Urinary bladder (tissue), 4 donors: Measurements from ENCODE around the gene SFXN1. TPM values are rescaled to one million over a fixed set of nuclear protein-coding genes. Genes with fewer than 3 reads are reported as not detected.

Experiments
- DNase-seq: peaks from one replicate; pipeline ENCODE4 v3.0.0-alpha.2; 2015; ENCODE audit errors: extremely low spot score
- H3K27ac ChIP-seq: one replicate; pipeline ENCODE4 v1.5.1; 2013; ENCODE audit warnings: low read depth, mild to moderate bottlenecking, moderate library complexity
- H3K36me3 ChIP-seq: one replicate; pipeline ENCODE4 v1.6.1; 2013; ENCODE audit warnings: mild to moderate bottlenecking, moderate library complexity; ENCODE audit not compliant: insufficient read depth
- H3K4me1 ChIP-seq: one replicate; pipeline ENCODE4 v1.6.1; 2013; ENCODE audit warnings: mild to moderate bottlenecking, moderate library complexity; ENCODE audit not compliant: insufficient read depth
- H3K4me3 ChIP-seq: one replicate; pipeline ENCODE4 v1.5.1; 2013; ENCODE audit warnings: low read depth, low read length
- WGBS: extraction: QIAGEN DNeasy Blood & Tissue Kit; methylation state at CpG from one replicate; pipeline ENCODE4 v1.1.7; 2013; 5-methylcytosine and 5-hydroxymethylcytosine counted together
- polyA plus RNA-seq: library from polyadenylated mRNA; stranded (reverse); fragments of 200-250 nt; gene quantifications from one replicate; pipeline ENCODE4 v1.2.3, GENCODE V29; 2013
- total RNA-seq: library from RNA; depleted of rRNA; stranded (reverse); fragments of >200 nt; gene quantifications from one replicate; pipeline ENCODE4 v1.2.3, GENCODE V29; 2014
- donor health status: healthy with polysubstance abuse.
- donor health status: healthy.

Gene SFXN1
- total and polyA plus RNA-seq, 2 donors: 14.3 to 36.5 TPM

- 69% methylated on average over 1 of the region's 1 CpG for WGBS
- no peak for DNase-seq
- H3K4me3 ChIP-seq: no peak overlapping the region
- H3K27ac ChIP-seq: no peak overlapping the region
- H3K36me3 ChIP-seq: no peaks in the 10 kb centered on the region
- H3K4me1 ChIP-seq: no peaks in the 10 kb centered on the region
Measured at GRCh38 chr5:175544108-175544511, 65.8 kb downstream of the SFXN1 start.

GRCh38 chr5:175544586-175544985, 66.2 kb downstream of the SFXN1 start:
- H3K27ac ChIP-seq: no peak overlapping the region
- H3K4me3 ChIP-seq: no peak overlapping the region
- no peaks in the 10 kb centered on the region for H3K4me1 ChIP-seq
- DNase-seq: no peak
- H3K36me3 ChIP-seq: no peaks in the 10 kb centered on the region
- WGBS: 88% methylated on average over 5 of the region's 5 CpGs

GRCh38 chr5:175547842-175548241, 69.5 kb downstream of the SFXN1 start:
- Histone ChIP-seq H3K36me3 (no peaks in the 10 kb centered on the region), H3K27ac (no peak overlapping the region), H3K4me1 (no peaks in the 10 kb centered on the region), H3K4me3 (no peak overlapping the region)
- no peak for DNase-seq

DNA sequence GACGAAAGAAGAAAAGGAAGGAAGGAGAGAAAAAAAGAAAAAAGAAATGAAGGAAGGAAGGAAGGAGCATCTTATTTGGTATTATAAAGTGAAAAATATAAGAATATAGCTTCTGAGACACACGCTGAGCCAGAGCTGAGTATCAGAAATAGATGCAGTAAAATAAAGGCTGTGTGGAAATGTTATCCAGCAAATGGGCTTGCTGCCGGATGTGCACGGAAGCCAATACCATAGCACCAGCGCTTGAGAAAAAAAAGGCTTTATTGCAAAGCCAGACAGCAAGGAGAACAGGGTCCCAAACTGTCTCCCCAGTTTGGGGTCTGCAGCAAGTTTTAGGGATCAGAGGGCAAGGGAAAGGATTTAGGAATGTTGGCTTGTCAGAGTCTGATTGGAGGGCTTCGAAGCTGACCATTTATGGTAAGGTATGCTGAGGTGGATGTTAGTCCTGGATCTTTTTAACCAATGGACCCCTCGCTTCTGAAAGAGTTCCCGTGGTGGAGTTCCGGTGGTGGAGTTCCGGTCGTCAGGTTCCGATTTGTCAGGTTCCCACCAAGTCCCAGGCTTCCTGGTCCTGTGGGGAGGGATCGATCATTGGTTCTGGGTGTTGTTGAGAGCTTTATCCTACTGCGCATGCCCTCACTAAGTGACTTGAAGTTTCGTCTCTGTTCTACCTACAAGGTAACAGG, 70.4 kb downstream of the SFXN1 start:
- Histone ChIP-seq H3K4me1 (no peaks in the 10 kb centered on the region), H3K36me3 (no peaks in the 10 kb centered on the region), H3K27ac (no peak overlapping the region), H3K4me3 (no peak overlapping the region)
- no peak for DNase-seq
- 57% methylated on average over 15 of the region's 15 CpGs for WGBS

DNA sequence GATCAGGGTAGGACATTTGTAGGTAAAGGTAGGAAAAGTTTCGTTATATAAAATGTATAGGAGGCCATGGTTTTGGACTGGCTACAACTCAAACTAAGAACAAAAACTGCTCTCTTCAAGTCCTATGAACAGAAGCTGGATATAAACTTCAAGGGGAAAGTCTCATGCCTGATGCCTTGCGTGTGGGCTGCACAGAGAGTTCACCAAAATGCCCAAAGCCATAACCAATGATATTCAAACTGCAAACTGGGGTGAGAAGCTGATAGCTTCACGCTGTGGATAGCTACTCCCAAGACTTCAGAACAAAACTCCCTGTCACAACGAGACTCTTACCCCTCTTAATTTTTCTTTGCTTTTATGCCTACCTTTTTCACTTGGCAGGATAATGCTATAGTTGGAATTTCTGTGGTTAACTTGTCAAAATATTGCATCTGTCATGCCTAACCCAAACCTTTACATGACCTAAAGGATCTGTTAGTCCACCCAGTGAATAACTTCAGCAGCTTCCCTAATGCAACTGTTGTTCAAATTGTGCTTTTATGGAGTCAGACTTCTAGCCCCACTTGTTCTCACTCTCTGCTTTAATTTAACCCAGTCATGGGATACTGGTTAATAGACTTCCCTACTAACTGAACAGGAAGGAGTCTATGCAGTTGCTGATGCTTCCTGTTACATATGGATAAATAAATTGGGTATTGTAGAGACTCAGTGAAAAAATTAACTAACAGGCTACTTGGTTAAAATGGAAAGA, 71.9 kb downstream of the SFXN1 start:
- H3K36me3 ChIP-seq: no peaks in the 10 kb centered on the region
- no peak for DNase-seq
- no peak overlapping the region for H3K27ac ChIP-seq
- H3K4me3 ChIP-seq: no peak overlapping the region
- no peaks in the 10 kb centered on the region for H3K4me1 ChIP-seq
- 77% methylated on average over 4 of the region's 4 CpGs for WGBS

DNA sequence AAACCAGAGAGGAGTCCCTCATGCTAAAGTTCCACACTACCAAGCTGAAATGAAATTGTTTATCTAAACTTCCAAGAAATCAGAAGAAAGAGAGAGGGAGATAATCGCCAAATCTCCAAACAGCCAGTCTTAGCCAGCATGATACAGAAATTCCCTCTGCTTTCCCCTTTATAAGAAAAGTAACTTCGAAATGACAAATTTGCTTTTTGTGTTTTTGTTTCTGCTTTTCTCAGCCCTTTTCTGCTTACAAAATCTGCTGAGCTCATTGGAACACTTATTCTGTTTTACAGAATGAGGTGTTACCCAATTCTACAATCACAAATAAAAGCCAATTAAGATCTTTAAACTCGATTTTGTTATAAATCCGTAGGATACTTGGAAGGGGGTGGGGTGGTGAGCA, 72.9 kb downstream of the SFXN1 start:
- H3K36me3 ChIP-seq: no peaks in the 10 kb centered on the region
- H3K27ac ChIP-seq: no peak overlapping the region
- 49% methylated on average over 4 of the region's 4 CpGs for WGBS
- no peak overlapping the region for H3K4me3 ChIP-seq
- DNase-seq: no peak
- no peaks in the 10 kb centered on the region for H3K4me1 ChIP-seq

- no peak overlapping the region for H3K27ac ChIP-seq
- 67% methylated on average over 8 of the region's 8 CpGs for WGBS
Measured at GRCh38 chr5:175554296-175554695, 75.9 kb downstream of the SFXN1 start.

DNA sequence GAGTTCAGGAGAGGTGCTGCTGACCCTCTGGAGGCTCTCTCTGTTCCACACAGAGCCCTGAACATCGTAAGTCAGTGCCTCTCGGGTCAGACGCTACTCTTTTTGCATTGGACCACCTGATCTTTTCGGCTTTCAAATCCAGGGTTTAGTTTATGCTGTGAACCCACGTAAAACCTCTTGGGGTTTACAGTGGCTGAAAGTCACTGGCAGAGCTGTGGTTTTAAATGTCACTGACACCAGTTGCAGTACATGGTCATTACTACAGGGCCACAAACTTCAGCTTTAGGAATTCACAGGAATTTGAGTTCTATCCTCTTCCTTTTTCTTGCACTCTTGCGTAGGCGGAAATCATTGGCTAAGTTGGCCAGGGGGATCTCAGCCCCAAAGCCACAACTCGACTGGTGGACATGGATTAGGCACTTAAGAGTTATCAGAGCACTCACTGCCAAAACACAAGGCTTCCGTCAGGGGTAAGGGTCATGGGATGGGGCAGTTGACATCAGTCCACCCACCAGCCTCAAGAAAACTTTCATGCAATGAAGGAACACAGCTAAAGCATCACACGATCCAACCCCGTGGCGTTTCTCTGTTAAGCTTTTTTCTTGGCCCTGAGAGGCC, 76.9 kb downstream of the SFXN1 start:
- H3K27ac ChIP-seq: no peak overlapping the region
- H3K36me3 ChIP-seq: no peaks in the 10 kb centered on the region
- WGBS: 73% methylated on average over 12 of the region's 12 CpGs
- no peak overlapping the region for H3K4me3 ChIP-seq
- H3K4me1 ChIP-seq: no peaks in the 10 kb centered on the region
- DNase-seq: no peak

More at GRCh38 chr5:175554296-175554695, 75.9 kb downstream of the SFXN1 start:
- no peaks in the 10 kb centered on the region for H3K4me1 ChIP-seq
- no peak overlapping the region for H3K4me3 ChIP-seq
- DNase-seq: no peak
- no peaks in the 10 kb centered on the region for H3K36me3 ChIP-seq

DNA sequence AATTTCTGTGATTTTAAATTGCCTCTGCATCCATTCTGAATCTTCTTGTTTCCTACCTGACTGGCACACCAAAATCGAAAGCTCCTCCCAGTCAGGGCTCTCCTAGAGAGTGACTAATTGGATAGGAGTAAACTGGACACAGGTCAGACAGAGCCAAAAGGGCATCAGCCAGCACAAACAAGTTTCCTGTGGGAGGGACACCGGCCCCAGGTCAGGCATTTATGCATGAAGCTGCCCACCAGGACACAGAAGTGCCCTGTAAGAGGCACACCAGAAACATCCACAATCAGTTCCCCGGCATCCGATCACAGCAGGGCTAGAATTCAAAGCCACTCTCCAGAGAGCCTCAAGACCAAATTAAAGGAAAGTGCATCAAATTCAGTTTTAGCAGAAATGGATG, 78.4 kb downstream of the SFXN1 start:
- 48% methylated on average over 4 of the region's 4 CpGs for WGBS

DNA sequence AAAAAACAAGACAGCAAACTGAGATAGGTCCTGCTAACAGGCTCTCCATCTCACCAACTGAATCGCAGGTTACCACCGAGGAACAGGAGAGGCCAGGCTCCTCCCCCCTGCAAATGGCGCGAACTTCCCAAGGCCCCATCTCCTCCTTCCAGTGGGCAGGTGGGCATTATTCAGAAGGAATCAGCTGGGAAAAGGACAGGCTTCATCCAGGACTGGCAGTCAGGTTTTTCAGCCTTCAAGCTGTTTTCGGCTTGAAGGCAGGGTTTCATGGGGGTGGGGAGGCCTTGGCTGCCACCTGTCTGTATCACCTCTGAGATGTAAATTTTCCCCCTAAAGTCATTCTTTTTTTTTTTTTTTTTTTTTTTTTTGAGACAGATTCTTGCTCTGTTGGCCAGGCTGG, 79.4 kb downstream of the SFXN1 start:
- no peaks in the 10 kb centered on the region for H3K4me1 ChIP-seq
- H3K4me3 ChIP-seq: no peak overlapping the region
- no peaks in the 10 kb centered on the region for H3K36me3 ChIP-seq
- no peak for DNase-seq
- H3K27ac ChIP-seq: no peak overlapping the region
- 46% methylated on average over 5 of the region's 5 CpGs for WGBS

More for the DNA sequence above, 78.4 kb downstream of the SFXN1 start:
- H3K4me3 ChIP-seq: no peak overlapping the region
- no peaks in the 10 kb centered on the region for H3K36me3 ChIP-seq
- H3K27ac ChIP-seq: no peak overlapping the region
- DNase-seq: no peak
- H3K4me1 ChIP-seq: no peaks in the 10 kb centered on the region

DNA sequence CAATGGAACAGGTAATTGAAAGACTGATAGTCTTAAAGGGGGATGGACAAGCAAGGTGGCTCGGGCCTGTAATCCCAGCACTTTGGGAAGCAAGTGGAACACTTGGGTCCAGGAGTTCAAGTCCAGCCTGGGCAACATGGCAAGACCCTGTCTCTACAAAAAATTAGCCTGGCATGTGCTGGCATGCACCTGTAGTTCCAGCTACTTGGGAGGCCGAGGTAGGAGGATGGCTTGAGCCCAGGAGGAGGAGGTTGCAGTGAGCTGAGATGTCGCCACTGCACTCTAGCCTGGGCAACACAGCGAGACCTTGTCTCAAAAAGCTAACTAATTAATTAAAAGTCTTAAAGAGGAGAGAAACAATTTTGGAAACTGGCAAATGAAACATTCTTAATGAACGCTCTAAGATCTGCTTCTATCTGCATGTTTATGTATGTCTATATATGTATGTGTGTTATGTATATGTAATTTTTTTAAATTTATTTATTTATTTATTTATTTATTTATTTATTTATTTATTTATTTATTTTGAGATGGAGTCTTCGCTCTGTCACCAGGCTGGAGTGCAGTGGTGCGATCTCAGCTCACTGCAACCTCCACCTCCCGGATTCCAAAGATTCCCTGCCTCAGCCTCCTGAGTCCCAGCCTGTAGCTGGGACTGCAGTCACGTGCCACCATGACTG, 80.6 kb downstream of the SFXN1 start:
- no peaks in the 10 kb centered on the region for H3K4me1 ChIP-seq
- H3K4me3 ChIP-seq: no peak overlapping the region
- H3K27ac ChIP-seq: no peak overlapping the region
- 92% methylated on average over 9 of the region's 9 CpGs for WGBS
- DNase-seq: no peak
- no peaks in the 10 kb centered on the region for H3K36me3 ChIP-seq

GRCh38 chr5:175560011-175560410, 81.7 kb downstream of the SFXN1 start:
- Histone ChIP-seq H3K36me3 (no peaks in the 10 kb centered on the region), H3K27ac (no peak overlapping the region), H3K4me1 (no peaks in the 10 kb centered on the region), H3K4me3 (no peak overlapping the region)
- 54% methylated on average over 2 of the region's 2 CpGs for WGBS
- DNase-seq: no peak

GRCh38 chr5:175561085-175561484, 82.7 kb downstream of the SFXN1 start:
- no peak overlapping the region for H3K4me3 ChIP-seq
- H3K4me1 ChIP-seq: no peaks in the 10 kb centered on the region
- no peak overlapping the region for H3K27ac ChIP-seq
- WGBS: 42% methylated on average over 5 of the region's 5 CpGs
- no peak for DNase-seq
- H3K36me3 ChIP-seq: no peaks in the 10 kb centered on the region
